Measurements from ENCODE around the gene POLR1H. TPM values are rescaled to one million over a fixed set of nuclear protein-coding genes. Genes with fewer than 3 reads are reported as not detected.

The POLR1H gene
- total RNA-seq, 4 donors from 2014 or later: 22.5 to 39.2 (median 24.9) TPM

GRCh38 chr6:30075790-30076732 is 15.0 kb downstream of the POLR1H start:
- peak; percentile 54 for ATAC-seq (ENCODE audit: low FRiP score)
- TF ChIP-seq CTCF (IDR thresholded peaks at IDR 0.05): no peak
- no peak for DNase-seq (ENCODE audit: low spot score)

- TF ChIP-seq CTCF (IDR thresholded peaks at IDR 0.05): no peak
These were observed 16.2 kb downstream of the POLR1H start for GRCh38 chr6:30077218-30077617.

GRCh38 chr6:30087876-30088275 is 26.8 kb downstream of the POLR1H start:
- ATAC-seq (ENCODE audit: low FRiP score) (no peak), DNase-seq (ENCODE audit: low spot score) (no peak)
- TF ChIP-seq CTCF (IDR thresholded peaks at IDR 0.05): no peak

More at GRCh38 chr6:30077218-30077617, 16.2 kb downstream of the POLR1H start:
- DNase-seq (ENCODE audit: low spot score) (no peak), ATAC-seq (ENCODE audit: low FRiP score) (no peak)

GRCh38 chr6:30091577-30092381 is 30.7 kb downstream of the POLR1H start:
- no peak for DNase-seq (ENCODE audit: low spot score)
- ATAC-seq (ENCODE audit: low FRiP score): peak; percentile 41
- TF ChIP-seq CTCF (IDR thresholded peaks at IDR 0.05): no peak

GRCh38 chr6:30092852-30093543 is 31.9 kb downstream of the POLR1H start:
- DNase-seq (ENCODE audit: low spot score): no peak
- no peak for ATAC-seq (ENCODE audit: low FRiP score)
- no peak for TF ChIP-seq CTCF (IDR thresholded peaks at IDR 0.05)

GRCh38 chr6:30093951-30094661 is 33.0 kb downstream of the POLR1H start:
- ATAC-seq (ENCODE audit: low FRiP score) (no peak), DNase-seq (ENCODE audit: low spot score) (no peak)
- no peak for TF ChIP-seq CTCF (IDR thresholded peaks at IDR 0.05)
